Measurements from ENCODE around the gene SYT1. TPM values are rescaled to one million over a fixed set of nuclear protein-coding genes. Genes with fewer than 3 reads are reported as not detected.

SYT1 gene
- total RNA-seq, 2 experiments from 2014 or later = not detected

DNA sequence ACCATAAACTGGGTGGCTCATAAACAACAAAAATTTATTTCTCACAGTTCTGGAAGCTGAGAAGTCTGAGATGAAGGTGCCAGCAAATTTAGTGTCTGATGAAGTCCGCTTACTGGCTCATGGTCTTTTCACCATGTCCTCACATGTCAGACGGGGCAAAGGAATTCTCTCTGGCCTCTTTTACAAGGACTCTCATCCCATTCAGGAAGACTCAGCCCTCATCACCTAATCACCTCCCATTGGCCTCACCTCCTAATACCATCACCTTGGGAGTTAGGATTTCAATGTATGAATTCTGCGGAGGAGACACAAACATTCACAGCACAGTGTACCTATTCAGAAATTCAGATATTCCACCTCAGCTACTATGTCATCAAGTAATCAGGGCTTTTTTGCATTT is 468.6 kb downstream of the SYT1 start:
- Histone ChIP-seq H3K4me3 (ENCODE audit: low read length) (no peak overlapping the region), H3K27me3 (ENCODE audit: control insufficient read depth in 1 of 2, insufficient read depth in 2 of 2, low read length in 2 of 2) (no peaks in the 10 kb centered on the region), H3K4me1 (ENCODE audit: insufficient read depth, low read length) (no peaks in the 10 kb centered on the region), H3K36me3 (ENCODE audit: insufficient read depth, low read length) (no peaks in the 10 kb centered on the region), H3K9me3 (ENCODE audit: control insufficient read depth in 1 of 2, insufficient read depth in 1 of 2, low read length in 2 of 2) (peaks cover 0 to 1% of the 10 kb centered on the region in 2 experiments), H3K27ac (ENCODE audit: low read depth in 1 of 2, low read length in 2 of 2) (no peak overlapping the region)
- intact Hi-C loops (cut with DNase I, micrococcal nuclease) = no loop called here
- no peak overlapping the region for H3K4me3 Mint-ChIP-seq
- DNase-seq (no peak), ATAC-seq (ENCODE audit: poor library complexity) (no peak)
- TF ChIP-seq, protein P1, sequence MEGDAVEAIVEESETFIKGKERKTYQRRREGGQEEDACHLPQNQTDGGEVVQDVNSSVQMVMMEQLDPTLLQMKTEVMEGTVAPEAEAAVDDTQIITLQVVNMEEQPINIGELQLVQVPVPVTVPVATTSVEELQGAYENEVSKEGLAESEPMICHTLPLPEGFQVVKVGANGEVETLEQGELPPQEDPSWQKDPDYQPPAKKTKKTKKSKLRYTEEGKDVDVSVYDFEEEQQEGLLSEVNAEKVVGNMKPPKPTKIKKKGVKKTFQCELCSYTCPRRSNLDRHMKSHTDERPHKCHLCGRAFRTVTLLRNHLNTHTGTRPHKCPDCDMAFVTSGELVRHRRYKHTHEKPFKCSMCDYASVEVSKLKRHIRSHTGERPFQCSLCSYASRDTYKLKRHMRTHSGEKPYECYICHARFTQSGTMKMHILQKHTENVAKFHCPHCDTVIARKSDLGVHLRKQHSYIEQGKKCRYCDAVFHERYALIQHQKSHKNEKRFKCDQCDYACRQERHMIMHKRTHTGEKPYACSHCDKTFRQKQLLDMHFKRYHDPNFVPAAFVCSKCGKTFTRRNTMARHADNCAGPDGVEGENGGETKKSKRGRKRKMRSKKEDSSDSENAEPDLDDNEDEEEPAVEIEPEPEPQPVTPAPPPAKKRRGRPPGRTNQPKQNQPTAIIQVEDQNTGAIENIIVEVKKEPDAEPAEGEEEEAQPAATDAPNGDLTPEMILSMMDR (IDR thresholded peaks at IDR 0.05) = no peak
- H3K27me3 Mint-ChIP-seq = no peaks in the 10 kb centered on the region
- no peak overlapping the region for H3K27ac Mint-ChIP-seq
- ChIA-PET CTCF (no interaction called here), POLR2A (no interaction called here)
- H3K4me1 Mint-ChIP-seq (ENCODE audit: low read depth) = no peaks in the 10 kb centered on the region
- H3K9me3 Mint-ChIP-seq = no peaks in the 10 kb centered on the region
- H3K36me3 Mint-ChIP-seq (ENCODE audit: low read depth) = no peaks in the 10 kb centered on the region

DNA sequence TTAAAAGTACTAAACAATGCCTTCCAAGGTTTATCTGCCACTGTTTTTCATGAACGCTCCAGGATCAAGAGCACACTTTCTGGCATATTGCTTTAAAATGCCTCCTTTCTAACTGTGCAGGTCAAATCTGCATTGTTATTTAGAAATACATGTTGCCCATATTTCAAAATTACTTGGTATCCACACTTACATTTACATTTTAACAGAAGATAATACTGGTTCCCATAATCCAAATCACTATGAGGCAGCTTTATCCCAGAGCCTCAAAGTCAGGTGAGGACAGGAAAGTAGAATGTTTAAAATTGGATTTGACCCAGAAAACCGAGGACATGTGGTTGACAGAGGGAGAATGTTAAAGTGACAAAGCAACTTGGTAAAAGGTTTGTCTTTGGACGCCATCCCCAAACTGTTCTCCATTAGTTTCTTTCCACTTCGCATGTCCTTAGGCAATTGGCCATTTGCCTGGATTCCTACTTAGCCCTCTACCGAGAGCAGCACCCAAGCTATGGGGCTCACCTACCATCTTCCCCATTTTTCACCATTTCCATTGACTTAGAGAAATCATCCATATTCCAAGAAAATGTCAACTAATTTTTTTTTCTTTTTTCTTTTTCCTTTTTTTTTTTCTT is 473.2 kb downstream of the SYT1 start:
- Mint-ChIP-seq H3K36me3 (ENCODE audit: low read depth) (no peaks in the 10 kb centered on the region), H3K4me3 (no peak overlapping the region), H3K27ac (no peak overlapping the region), H3K9me3 (peaks cover 1% of the 10 kb centered on the region), H3K4me1 (ENCODE audit: low read depth) (no peaks in the 10 kb centered on the region), H3K27me3 (no peaks in the 10 kb centered on the region)
- intact Hi-C loops (cut with DNase I, micrococcal nuclease) = no loop called here
- no peak overlapping the region for H3K27ac ChIP-seq (ENCODE audit: low read depth in 1 of 2, low read length in 2 of 2)
- CTCF ChIA-PET = no interaction called here
- no peaks in the 10 kb centered on the region for H3K4me1 ChIP-seq (ENCODE audit: insufficient read depth, low read length)
- peaks cover 0 to 3% of the 10 kb centered on the region in 2 experiments for H3K9me3 ChIP-seq (ENCODE audit: control insufficient read depth in 1 of 2, insufficient read depth in 1 of 2, low read length in 2 of 2)
- no peak overlapping the region for H3K4me3 ChIP-seq (ENCODE audit: low read length)
- POLR2A ChIA-PET = no interaction called here
- no peaks in the 10 kb centered on the region for H3K27me3 ChIP-seq (ENCODE audit: control insufficient read depth in 1 of 2, insufficient read depth in 2 of 2, low read length in 2 of 2)
- no peaks in the 10 kb centered on the region for H3K36me3 ChIP-seq (ENCODE audit: insufficient read depth, low read length)
- ATAC-seq (ENCODE audit: poor library complexity) (no peak), DNase-seq (no peak)
- TF ChIP-seq, protein P1 (IDR thresholded peaks at IDR 0.05) = no peak

GRCh38 chr12:79344855-79345847 is 480.6 kb downstream of the SYT1 start:
- POLR2A ChIA-PET = no interaction called here
- Mint-ChIP-seq H3K9me3 (peaks cover 3% of the 10 kb centered on the region), H3K27ac (no peak overlapping the region), H3K36me3 (ENCODE audit: low read depth) (no peaks in the 10 kb centered on the region), H3K27me3 (no peaks in the 10 kb centered on the region), H3K4me3 (no peak overlapping the region), H3K4me1 (ENCODE audit: low read depth) (no peaks in the 10 kb centered on the region)
- H3K27me3 ChIP-seq (ENCODE audit: control insufficient read depth in 1 of 2, insufficient read depth in 2 of 2, low read length in 2 of 2) = no peaks in the 10 kb centered on the region
- CTCF ChIA-PET = no interaction called here
- DNase-seq = no peak
- H3K36me3 ChIP-seq (ENCODE audit: insufficient read depth, low read length) = no peaks in the 10 kb centered on the region
- intact Hi-C loops (cut with DNase I, micrococcal nuclease) = no loop called here
- H3K4me3 ChIP-seq (ENCODE audit: low read length) = no peak overlapping the region
- H3K27ac ChIP-seq (ENCODE audit: low read depth in 1 of 2, low read length in 2 of 2) = no peak overlapping the region
- H3K9me3 ChIP-seq (ENCODE audit: control insufficient read depth in 1 of 2, insufficient read depth in 1 of 2, low read length in 2 of 2) = peaks cover 0 to 2% of the 10 kb centered on the region in 2 experiments
- no peaks in the 10 kb centered on the region for H3K4me1 ChIP-seq (ENCODE audit: insufficient read depth, low read length)
- TF ChIP-seq, protein P1 (IDR thresholded peaks at IDR 0.05) = no peak
- no peak for ATAC-seq (ENCODE audit: poor library complexity)
